RWPE2 (cell line): ENCODE results near the gene PNO1.

Source experiments
- ATAC-seq: fragments of 200-7000 bp; cut with Tn5 transposase; 3 replicates; pipeline ENCODE4 v1.9.1; 2021; ENCODE audit warnings: low read depth
- DNase-seq: peaks from one replicate; pipeline ENCODE4 v3.0.0-alpha.2; 2020; ENCODE audit warnings: low spot score
- H3K27ac ChIP-seq: fragments of 450-650 bp; 2 replicates; pipeline ENCODE4 v1.5.1; 2017; ENCODE audit warnings: mild to moderate bottlenecking; ENCODE audit not compliant: poor library complexity, severe bottlenecking
- H3K27me3 ChIP-seq: fragments of 250-450 bp; sonication (Bioruptor Pico); 2 replicates; pipeline ENCODE4 v1.5.1; 2021; ENCODE audit warnings: mild to moderate bottlenecking, moderate library complexity; ENCODE audit not compliant: insufficient read depth, poor library complexity, severe bottlenecking
- H3K36me3 ChIP-seq: fragments of 250-450 bp; sonication (Bioruptor Pico); 2 replicates; pipeline ENCODE4 v1.5.1; 2020; ENCODE audit warnings: low read depth, mild to moderate bottlenecking, moderate library complexity
- H3K4me1 ChIP-seq: fragments of 250-450 bp; sonication (Bioruptor Pico); 2 replicates; pipeline ENCODE4 v1.5.1; 2021; ENCODE audit warnings: mild to moderate bottlenecking, moderate library complexity; ENCODE audit not compliant: insufficient read depth, poor library complexity, severe bottlenecking
- H3K4me3 ChIP-seq: fragments of 250-450 bp; sonication (Bioruptor Pico); 2 replicates; pipeline ENCODE4 v1.5.1; 2021; ENCODE audit warnings: mild to moderate bottlenecking, moderate library complexity; ENCODE audit not compliant: severe bottlenecking
- H3K9me3 ChIP-seq: fragments of 250-450 bp; sonication (Bioruptor Pico); 2 replicates; pipeline ENCODE4 v1.5.1; 2021; ENCODE audit warnings: mild to moderate bottlenecking, moderate library complexity; ENCODE audit not compliant: severe bottlenecking
- CTCF ChIP-seq: fragments of 450-650 bp; IDR thresholded peaks from one replicate; pipeline ENCODE4 v1.5.1; 2017; ENCODE audit warnings: mild to moderate bottlenecking, moderate library complexity; ENCODE audit not compliant: poor library complexity, severe bottlenecking

Gene PNO1

GRCh38 chr2:68189991-68190784, 32.5 kb downstream of the PNO1 start:
- H3K27me3 ChIP-seq, result no peaks in the 10 kb centered on the region
- DNase-seq (no peak), ATAC-seq (no peak)
- no peak overlapping the region for H3K4me3 ChIP-seq
- H3K9me3 ChIP-seq, result no peaks in the 10 kb centered on the region
- peak overlapping the region; percentile 27 for H3K27ac ChIP-seq
- peaks cover 23% of the 10 kb centered on the region for H3K36me3 ChIP-seq
- peaks cover 48% of the 10 kb centered on the region for H3K4me1 ChIP-seq
- TF ChIP-seq CTCF, result no peak

GRCh38 chr2:68190991-68191731, 33.5 kb downstream of the PNO1 start:
- peaks cover 57% of the 10 kb centered on the region for H3K4me1 ChIP-seq
- H3K9me3 ChIP-seq, result no peaks in the 10 kb centered on the region
- no peak overlapping the region for H3K4me3 ChIP-seq
- H3K36me3 ChIP-seq, result peaks cover 15% of the 10 kb centered on the region
- no peaks in the 10 kb centered on the region for H3K27me3 ChIP-seq
- ATAC-seq (peak; percentile 96), DNase-seq (no peak)
- TF ChIP-seq CTCF, result no peak
- H3K27ac ChIP-seq, result peak overlapping the region; percentile 27

- H3K9me3 ChIP-seq, result no peaks in the 10 kb centered on the region
- peak overlapping the region; percentile 26 for H3K27ac ChIP-seq
- TF ChIP-seq CTCF, result no peak
- peaks cover 57% of the 10 kb centered on the region for H3K4me1 ChIP-seq
- H3K4me3 ChIP-seq, result no peak overlapping the region
- DNase-seq (no peak), ATAC-seq (no peak)
- H3K27me3 ChIP-seq, result no peaks in the 10 kb centered on the region
- H3K36me3 ChIP-seq, result no peaks in the 10 kb centered on the region; the same call in none of the 2 replicates
Measured at GRCh38 chr2:68193144-68193543, 35.5 kb downstream of the PNO1 start.

DNA sequence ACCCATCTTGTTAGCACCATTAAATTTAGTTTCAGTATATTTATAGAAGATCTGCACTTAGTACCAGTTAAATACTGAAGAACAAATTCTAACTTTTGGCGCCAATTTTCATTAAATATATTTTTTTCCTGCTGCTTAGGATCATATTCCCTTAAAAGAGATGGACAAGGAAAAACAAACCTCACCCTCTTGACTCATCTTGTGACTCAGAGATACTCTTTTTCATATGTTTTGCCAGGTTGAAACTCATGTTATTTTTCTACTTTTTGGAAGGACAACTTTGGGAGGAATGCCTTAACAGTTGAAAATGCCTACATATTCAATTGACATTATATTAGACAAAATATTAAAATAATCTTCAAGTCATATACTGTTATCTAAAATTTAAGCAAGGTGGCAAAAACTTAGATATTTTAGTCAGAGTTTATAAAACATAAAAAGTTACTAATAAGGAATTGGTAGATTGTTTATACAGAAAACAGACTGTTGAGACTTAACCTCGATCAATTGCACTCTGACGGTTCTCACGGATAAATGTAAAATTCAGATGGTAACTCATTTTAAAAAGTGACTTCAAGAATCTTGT, 36.2 kb downstream of the PNO1 start:
- ATAC-seq, result peak; percentile 52; the same call in 2 of the 3 replicates
- Histone ChIP-seq H3K4me1 (peaks cover 57% of the 10 kb centered on the region), H3K27me3 (no peaks in the 10 kb centered on the region), H3K9me3 (no peaks in the 10 kb centered on the region), H3K36me3 (no peaks in the 10 kb centered on the region; the same call in none of the 2 replicates), H3K4me3 (no peak overlapping the region), H3K27ac (peak overlapping the region; percentile 26)
- DNase-seq, result no peak
- no peak for TF ChIP-seq CTCF
